Hippocampal formation (tissue), 2 donors: ENCODE measurements around the gene PLPPR5.

Source experiments
- DNase-seq, 2 donors: peaks; one replicate each; lab custom pipeline; 2025; lab: John Stamatoyannopoulos, UW

PLPPR5 gene

GRCh38 chr1:98969798-98970490, 34.7 kb downstream of the PLPPR5 start:
- no peak for DNase-seq

- no peak for DNase-seq
Observed at GRCh38 chr1:98967122-98967521, 37.5 kb downstream of the PLPPR5 start.

GRCh38 chr1:98965394-98965793, 39.3 kb downstream of the PLPPR5 start:
- no peak for DNase-seq

- DNase-seq: no peak
Observed at GRCh38 chr1:98964198-98964597, 40.5 kb downstream of the PLPPR5 start.

- DNase-seq: no peak
Observed at GRCh38 chr1:98963064-98963758, 41.5 kb downstream of the PLPPR5 start.

GRCh38 chr1:98962156-98962555, 42.5 kb downstream of the PLPPR5 start:
- no peak for DNase-seq

- DNase-seq: no peak
Observed at GRCh38 chr1:98949621-98950020, 55.0 kb downstream of the PLPPR5 start.

- DNase-seq: no peak
Observed at GRCh38 chr1:98949166-98949565, 55.5 kb downstream of the PLPPR5 start.

GRCh38 chr1:98947071-98947470, 57.6 kb downstream of the PLPPR5 start:
- DNase-seq: no peak

- no peak for DNase-seq
Observed at GRCh38 chr1:98940722-98941079, 64.0 kb downstream of the PLPPR5 start.

- no peak for DNase-seq
Observed at GRCh38 chr1:98940069-98940721, 64.5 kb downstream of the PLPPR5 start.

GRCh38 chr1:98939471-98939870, 65.2 kb downstream of the PLPPR5 start:
- no peak for DNase-seq

- DNase-seq: no peak
Observed at GRCh38 chr1:98937347-98937746, 67.3 kb downstream of the PLPPR5 start.

- no peak for DNase-seq
Observed at GRCh38 chr1:98932184-98932583, 72.5 kb downstream of the PLPPR5 start.

GRCh38 chr1:98931128-98931835, 73.4 kb downstream of the PLPPR5 start:
- DNase-seq: no peak

- DNase-seq: no peak
Observed at GRCh38 chr1:98929437-98929836, 75.2 kb downstream of the PLPPR5 start.

- DNase-seq: no peak
Observed at GRCh38 chr1:98926597-98926996, 78.1 kb downstream of the PLPPR5 start.

- DNase-seq: no peak
Observed at GRCh38 chr1:98924977-98925376, 79.7 kb downstream of the PLPPR5 start.

- no peak for DNase-seq
Observed at GRCh38 chr1:98923667-98924066, 81.0 kb downstream of the PLPPR5 start.

- DNase-seq: no peak
Observed at GRCh38 chr1:98921817-98922216, 82.8 kb downstream of the PLPPR5 start.

- no peak for DNase-seq
Observed at GRCh38 chr1:98920441-98921110, 84.1 kb downstream of the PLPPR5 start.

GRCh38 chr1:98919652-98920051, 85.0 kb downstream of the PLPPR5 start:
- no peak for DNase-seq
